ENCODE data around the gene OAS3. TPM values are rescaled to one million over a fixed set of nuclear protein-coding genes. Genes with fewer than 3 reads are reported as not detected.
A peak's percentile ranks its signal among the peaks of the same experiment; 100 is the strongest.
"Not testable (repeated sequence)": the region's sequence is repeated elsewhere in the genome, so short reads cannot be mapped to it uniquely, and the experiment has no call there.

The OAS3 gene
- total and polyA plus RNA-seq, 4 donors, result 3.8 to 9.5 (median 5.4) TPM

GRCh38 chr12:112913888-112914287 is 24.4 kb upstream of the OAS3 start:
- H3K36me3 ChIP-seq (ENCODE audit: control insufficient read depth in 4 of 4, insufficient read depth in 3 of 4, low read depth in 1 of 4, low read length in 3 of 4), result peaks cover 10 to 39% (median 35%) of the 10 kb centered on the region in 4 donors
- H3K4me1 ChIP-seq (ENCODE audit: control insufficient read depth in 4 of 4, insufficient read depth in 4 of 4, low read length in 3 of 4), result peaks cover 3 to 13% (median 6%) of the 10 kb centered on the region in 4 donors
- H3K4me3 ChIP-seq (ENCODE audit: low read depth in 1 of 3, low read length in 3 of 3); H3K9ac ChIP-seq (ENCODE audit: low read depth in 1 of 2, low read length in 2 of 2); H3K9me3 ChIP-seq (ENCODE audit: control insufficient read depth in 4 of 4, low read length in 3 of 4); H3K27ac ChIP-seq (ENCODE audit: low read depth in 1 of 2, low read length in 2 of 2); DNase-seq (ENCODE audit: low spot score); H3K27me3 ChIP-seq (ENCODE audit: control insufficient read depth in 4 of 4, insufficient read depth in 4 of 4, low read length in 3 of 4): not testable (repeated sequence)
- WGBS, result 90% methylated on average over 2 of the region's 2 CpGs

- no peak for DNase-seq (ENCODE audit: low spot score)
- Histone ChIP-seq H3K9ac (ENCODE audit: low read depth in 1 of 2, low read length in 2 of 2) (no peak overlapping the region), H3K4me3 (ENCODE audit: low read depth in 1 of 3, low read length in 3 of 3) (no peak overlapping the region), H3K4me1 (ENCODE audit: control insufficient read depth in 4 of 4, insufficient read depth in 4 of 4, low read length in 3 of 4) (peaks cover 3 to 8% (median 3%) of the 10 kb centered on the region in 4 donors), H3K36me3 (ENCODE audit: control insufficient read depth in 4 of 4, insufficient read depth in 3 of 4, low read depth in 1 of 4, low read length in 3 of 4) (peaks cover 14 to 54% (median 46%) of the 10 kb centered on the region in 4 donors), H3K27me3 (ENCODE audit: control insufficient read depth in 4 of 4, insufficient read depth in 4 of 4, low read length in 3 of 4) (no peaks in the 10 kb centered on the region), H3K9me3 (ENCODE audit: control insufficient read depth in 4 of 4, low read length in 3 of 4) (peaks cover 0 to 2% (median 0%) of the 10 kb centered on the region in 4 donors), H3K27ac (ENCODE audit: low read depth in 1 of 2, low read length in 2 of 2) (peak overlapping the region; percentile 51 to 80)
- 33% methylated on average over 5 of the region's 5 CpGs for WGBS
- TF ChIP-seq RXRA (IDR thresholded peaks at IDR 0.05) (peak in 1 of 2 donors; percentile 39), RAD21 (IDR thresholded peaks at IDR 0.05) (peak in 1 of 2 donors; percentile 3), HNF4A (conservative IDR thresholded peaks at IDR 0.05) (peak; percentile 19 to 47), YY1 (IDR thresholded peaks at IDR 0.05) (no peak), EGR1 (IDR thresholded peaks at IDR 0.05; ENCODE audit: low read depth in 2 of 2) (peak in 1 of 2 donors; percentile 16)
- TF ChIP-seq, protein P1, sequence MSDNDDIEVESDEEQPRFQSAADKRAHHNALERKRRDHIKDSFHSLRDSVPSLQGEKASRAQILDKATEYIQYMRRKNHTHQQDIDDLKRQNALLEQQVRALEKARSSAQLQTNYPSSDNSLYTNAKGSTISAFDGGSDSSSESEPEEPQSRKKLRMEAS (IDR thresholded peaks at IDR 0.05), result peak; percentile 43
Observed at GRCh38 chr12:112916270-112916669, 22.0 kb upstream of the OAS3 start.

GRCh38 chr12:112919121-112919520 is 19.2 kb upstream of the OAS3 start:
- no peak overlapping the region for H3K9ac ChIP-seq (ENCODE audit: low read depth in 1 of 2, low read length in 2 of 2)
- peaks cover 3 to 8% (median 4%) of the 10 kb centered on the region in 4 donors for H3K4me1 ChIP-seq (ENCODE audit: control insufficient read depth in 4 of 4, insufficient read depth in 4 of 4, low read length in 3 of 4)
- H3K4me3 ChIP-seq (ENCODE audit: low read depth in 1 of 3, low read length in 3 of 3), result no peak overlapping the region
- H3K36me3 ChIP-seq (ENCODE audit: control insufficient read depth in 4 of 4, insufficient read depth in 3 of 4, low read depth in 1 of 4, low read length in 3 of 4), result peaks cover 11 to 41% (median 31%) of the 10 kb centered on the region in 4 donors
- H3K27ac ChIP-seq (ENCODE audit: low read depth in 1 of 2, low read length in 2 of 2), result no peak overlapping the region
- WGBS, result 97% methylated on average over 6 of the region's 6 CpGs
- H3K27me3 ChIP-seq (ENCODE audit: control insufficient read depth in 4 of 4, insufficient read depth in 4 of 4, low read length in 3 of 4), result no peaks in the 10 kb centered on the region
- DNase-seq (ENCODE audit: low spot score), result no peak
- no peaks in the 10 kb centered on the region for H3K9me3 ChIP-seq (ENCODE audit: control insufficient read depth in 4 of 4, low read length in 3 of 4)
- TF ChIP-seq SP1 (IDR thresholded peaks at IDR 0.05) (no peak), CTCF (IDR thresholded peaks at IDR 0.05; ENCODE audit: low read depth, low read length, missing input control) (no peak), FOXA1 (IDR thresholded peaks at IDR 0.05) (no peak), RAD21 (IDR thresholded peaks at IDR 0.05) (no peak), REST (IDR thresholded peaks at IDR 0.05) (no peak), JUND (IDR thresholded peaks at IDR 0.05) (no peak), EGR1 (IDR thresholded peaks at IDR 0.05; ENCODE audit: low read depth in 2 of 2) (no peak), TAF1 (conservative IDR thresholded peaks at IDR 0.05) (no peak), HNF4G (IDR thresholded peaks at IDR 0.05) (no peak), YY1 (IDR thresholded peaks at IDR 0.05) (no peak), GABPA (IDR thresholded peaks at IDR 0.05 in 1 of 2, conservative IDR thresholded peaks at IDR 0.05 in 1 of 2) (no peak), ZBTB33 (IDR thresholded peaks at IDR 0.05) (no peak), FOXA2 (IDR thresholded peaks at IDR 0.05) (no peak)
- TF ChIP-seq, protein P1 (IDR thresholded peaks at IDR 0.05), result no peak
- TF ChIP-seq, protein P2, sequence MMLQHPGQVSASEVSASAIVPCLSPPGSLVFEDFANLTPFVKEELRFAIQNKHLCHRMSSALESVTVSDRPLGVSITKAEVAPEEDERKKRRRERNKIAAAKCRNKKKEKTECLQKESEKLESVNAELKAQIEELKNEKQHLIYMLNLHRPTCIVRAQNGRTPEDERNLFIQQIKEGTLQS (IDR thresholded peaks at IDR 0.05), result no peak
